MM.1S (cell line): Measurements from ENCODE around the gene ZNF205.

Source experiments
- CTCF ChIP-seq: fragments of 300-600 bp; sonication (generic); IDR thresholded peaks from 2 replicates; pipeline ENCODE4 v1.5.1; 2016; ENCODE audit warnings: antibody characterized with exemption, low read length, mixed read lengths
- EZH2 ChIP-seq: fragments of 300-600 bp; sonication (generic); optimal IDR thresholded peaks from 2 replicates; pipeline ENCODE3; 2017; ENCODE audit warnings: low read depth, mild to moderate bottlenecking, antibody characterized with exemption, low read length, mixed read lengths
- EZH2phosphoT487 ChIP-seq: fragments of 300-600 bp; sonication (generic); IDR thresholded peaks from 2 replicates; pipeline ENCODE4 v1.6.1; 2018; ENCODE audit warnings: antibody characterized with exemption, low read length

- TF ChIP-seq CTCF, result no peak
- no peak for TF ChIP-seq EZH2phosphoT487
- no peak for TF ChIP-seq EZH2
Measured at GRCh38 chr16:3099395-3099731, 13.0 kb upstream of the ZNF205 start.
